ENCODE data around the gene DHRS3. TPM values are rescaled to one million over a fixed set of nuclear protein-coding genes. Genes with fewer than 3 reads are reported as not detected.

DHRS3 gene
- polyA plus RNA-seq, 1 donor = 42.0 TPM

Other genes starting within 250 kb of the DHRS3 start
- gene AADACL4, start 25.9 kb upstream of the DHRS3 start, polyA plus RNA-seq = not detected
- gene AADACL3, start 97.9 kb upstream of the DHRS3 start, polyA plus RNA-seq = not detected
- gene CFAP107, start 128.0 kb upstream of the DHRS3 start, polyA plus RNA-seq = 0.03 TPM
- not detected for gene PRAMEF12, start 155.5 kb upstream of the DHRS3 start, polyA plus RNA-seq
- gene PRAMEF1, start 173.2 kb upstream of the DHRS3 start, polyA plus RNA-seq = not detected
- gene PRAMEF11, start 213.2 kb upstream of the DHRS3 start, polyA plus RNA-seq = not detected
- not detected for gene HNRNPCL1, start 230.5 kb upstream of the DHRS3 start, polyA plus RNA-seq
- not detected for gene PRAMEF2, start 238.9 kb upstream of the DHRS3 start, polyA plus RNA-seq